Tibial nerve (tissue), 3 donors: Measurements from ENCODE around the gene OSER1.

Source experiments
- CTCF ChIP-seq, 5 experiments: fragments of 200-600 bp in 3 of 5; fragments of 450-650 bp in 2 of 5; sonication (generic) in 3 of 5; IDR thresholded peaks; one replicate each; pipeline ENCODE4 v1.5.1; 2016 to 2019; ENCODE audit warnings: antibody characterized with exemption in 5 of 5, mild to moderate bottlenecking in 3 of 5, moderate library complexity in 2 of 5
- POLR2A ChIP-seq, 2 donors: fragments of 450-650 bp; IDR thresholded peaks; one replicate each; pipeline ENCODE4 v1.6.1; 2017; ENCODE audit warnings: antibody characterized with exemption in 2 of 2, mild to moderate bottlenecking in 2 of 2, moderate library complexity in 2 of 2

DNA sequence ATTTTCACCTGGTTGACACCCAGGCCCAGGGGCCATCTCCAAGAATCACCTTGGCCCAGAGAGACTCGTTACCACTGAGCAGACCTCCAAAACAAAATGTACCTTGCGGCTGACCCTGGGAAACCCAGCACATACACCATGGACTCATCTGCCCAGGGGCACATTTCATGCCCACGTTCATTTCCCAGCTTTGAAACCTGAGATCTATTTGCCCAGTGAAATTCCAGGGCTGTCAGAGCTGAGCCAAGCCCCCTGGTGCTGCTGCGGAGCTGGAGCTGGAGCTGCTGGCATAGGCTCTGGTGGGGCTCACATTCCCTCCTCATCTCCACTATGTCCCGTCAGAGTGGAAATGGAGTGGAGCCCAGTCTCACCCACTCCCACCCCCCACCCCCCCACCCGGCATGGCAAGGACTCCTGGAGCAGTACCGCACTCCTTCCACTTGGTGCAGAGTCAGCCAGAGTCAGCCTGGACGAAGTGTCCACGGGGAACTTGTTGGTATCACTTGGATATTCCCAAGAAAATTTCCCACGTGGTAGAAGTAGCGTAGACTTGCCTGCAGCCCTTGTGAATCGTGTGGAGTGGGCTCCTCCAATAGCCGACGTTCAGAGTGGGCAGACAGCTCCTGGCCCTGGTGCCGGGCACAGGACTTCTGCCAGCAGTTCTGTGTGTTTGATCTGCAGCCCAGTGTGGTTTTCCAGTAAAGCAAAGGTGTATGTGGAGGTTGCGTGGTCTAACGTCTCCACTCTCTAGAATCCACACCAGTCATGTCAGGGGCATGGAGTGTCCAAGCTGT, 18.1 kb upstream of the OSER1 start:
- no peak for TF ChIP-seq CTCF (IDR thresholded peaks at IDR 0.05)
- no peak for TF ChIP-seq POLR2A (IDR thresholded peaks at IDR 0.05)
